Transverse colon (tissue), 3 donors: ENCODE data around the gene KATNIP.

Experiments used
- POLR2A ChIP-seq: fragments of 450-650 bp; IDR thresholded peaks from one replicate; pipeline ENCODE4 v1.6.1; 2016; ENCODE audit warnings: antibody characterized with exemption, mild to moderate bottlenecking, moderate library complexity
- TF ChIP-seq, protein P1 (sequence below), 5 experiments: fragments of 200-600 bp in 3 of 5; fragments of 450-650 bp in 2 of 5; sonication (generic) in 3 of 5; IDR thresholded peaks; 1 replicate in 2 of 5; 2 replicates in 3 of 5; pipeline ENCODE4 v1.5.1; 2016 to 2017; ENCODE audit warnings: antibody characterized with exemption in 5 of 5, inconsistent platforms in 3 of 5, mild to moderate bottlenecking in 2 of 5, moderate library complexity in 1 of 5

DNA sequence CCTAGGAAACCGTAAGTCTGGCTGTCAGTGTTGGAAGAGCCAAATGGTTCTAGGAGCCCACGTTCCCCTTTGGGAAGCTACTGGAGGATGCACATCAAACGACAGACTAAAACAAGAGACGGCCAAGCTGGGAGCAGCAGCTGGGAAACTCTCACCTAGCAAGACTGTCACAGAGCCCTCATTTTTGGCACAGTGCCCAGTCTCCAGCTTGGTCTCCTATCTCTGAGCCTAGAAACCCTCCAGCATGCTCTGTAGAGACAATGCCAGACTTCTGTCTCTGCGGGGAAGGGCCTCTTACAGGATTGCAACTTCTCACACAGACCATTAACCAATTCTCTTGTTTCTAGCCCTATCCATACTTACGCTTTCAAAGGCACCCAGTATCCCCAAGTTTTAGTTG is 23.8 kb upstream of the KATNIP start:
- TF ChIP-seq, protein P1, sequence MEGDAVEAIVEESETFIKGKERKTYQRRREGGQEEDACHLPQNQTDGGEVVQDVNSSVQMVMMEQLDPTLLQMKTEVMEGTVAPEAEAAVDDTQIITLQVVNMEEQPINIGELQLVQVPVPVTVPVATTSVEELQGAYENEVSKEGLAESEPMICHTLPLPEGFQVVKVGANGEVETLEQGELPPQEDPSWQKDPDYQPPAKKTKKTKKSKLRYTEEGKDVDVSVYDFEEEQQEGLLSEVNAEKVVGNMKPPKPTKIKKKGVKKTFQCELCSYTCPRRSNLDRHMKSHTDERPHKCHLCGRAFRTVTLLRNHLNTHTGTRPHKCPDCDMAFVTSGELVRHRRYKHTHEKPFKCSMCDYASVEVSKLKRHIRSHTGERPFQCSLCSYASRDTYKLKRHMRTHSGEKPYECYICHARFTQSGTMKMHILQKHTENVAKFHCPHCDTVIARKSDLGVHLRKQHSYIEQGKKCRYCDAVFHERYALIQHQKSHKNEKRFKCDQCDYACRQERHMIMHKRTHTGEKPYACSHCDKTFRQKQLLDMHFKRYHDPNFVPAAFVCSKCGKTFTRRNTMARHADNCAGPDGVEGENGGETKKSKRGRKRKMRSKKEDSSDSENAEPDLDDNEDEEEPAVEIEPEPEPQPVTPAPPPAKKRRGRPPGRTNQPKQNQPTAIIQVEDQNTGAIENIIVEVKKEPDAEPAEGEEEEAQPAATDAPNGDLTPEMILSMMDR (IDR thresholded peaks at IDR 0.05): no peak
- TF ChIP-seq POLR2A: no peak
